Loucy (cell line): Measurements from ENCODE around the gene NOXA1.

Experiments used
- CTCF ChIP-seq: fragments of 200-600 bp; sonication (generic); conservative IDR thresholded peaks from 2 replicates; pipeline ENCODE4 v1.5.1; 2014; ENCODE audit warnings: mild to moderate bottlenecking, antibody characterized with exemption, low read length
- EZH2phosphoT487 ChIP-seq: fragments of 200-600 bp; IDR thresholded peaks from 2 replicates; pipeline ENCODE4 v1.6.1; 2018; ENCODE audit warnings: antibody characterized with exemption, mild to moderate bottlenecking, moderate library complexity, borderline replicate concordance

DNA sequence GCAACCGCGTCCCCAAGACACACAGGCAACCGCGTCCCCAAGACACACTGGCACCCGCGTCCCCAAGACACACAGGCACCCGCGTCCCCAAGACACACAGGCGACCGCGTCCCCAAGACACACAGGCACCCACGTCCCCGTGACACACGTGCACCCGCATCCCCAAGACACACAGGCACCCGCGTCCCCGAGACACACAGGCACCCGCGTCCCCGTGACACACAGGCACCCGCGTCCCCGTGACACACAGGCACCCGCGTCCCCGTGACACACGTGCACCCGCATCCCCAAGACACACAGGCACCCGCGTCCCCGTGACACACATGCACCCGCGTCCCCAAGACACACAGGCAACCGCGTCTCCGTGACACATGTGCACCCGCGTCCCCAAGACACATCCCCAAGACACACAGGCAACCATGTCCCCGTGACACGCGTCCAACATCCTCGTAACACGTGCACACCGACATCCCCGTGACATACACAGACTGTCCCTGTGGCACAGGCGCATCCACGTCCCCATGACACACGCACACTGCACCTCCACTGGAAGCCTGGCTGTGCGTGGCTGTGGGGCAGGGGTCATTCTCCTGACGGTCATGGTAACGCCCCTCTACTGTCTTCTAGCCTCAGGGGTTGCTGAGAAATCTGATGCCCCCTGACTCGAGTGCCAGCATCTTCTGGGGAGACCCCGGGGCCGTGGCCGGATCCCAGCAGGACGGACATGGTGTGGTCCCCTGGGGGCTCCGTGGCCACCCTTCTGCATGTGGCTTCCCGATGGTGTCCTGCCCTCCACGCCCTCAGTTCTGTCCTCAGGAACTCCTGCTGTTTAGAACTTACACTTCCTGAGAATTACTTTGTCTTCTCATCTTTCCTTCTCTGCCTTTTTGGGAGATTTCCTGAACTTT is 24.4 kb upstream of the NOXA1 start:
- TF ChIP-seq CTCF, result no peak
- TF ChIP-seq EZH2phosphoT487, result no peak
